H1 (cell line): Measurements from ENCODE around the gene CFAP61. TPM values are rescaled to one million over a fixed set of nuclear protein-coding genes. Genes with fewer than 3 reads are reported as not detected.

ENCODE experiments used
- CTCF ChIA-PET: fragments of 300-600 bp; sonication (Branson Sonifier 250); formaldehyde crosslinking; loops from one replicate; lab custom pipeline; 2021; ENCODE audit not compliant: partially characterized antibody; lab: Charles Lee
- POLR2A ChIA-PET: fragments of 300-600 bp; sonication (Branson Sonifier 250); formaldehyde crosslinking; loops from one replicate; lab custom pipeline; 2021; ENCODE audit warnings: inconsistent platforms; ENCODE audit not compliant: partially characterized antibody; lab: Charles Lee
- DNase-seq, 2 experiments: peaks; one replicate each; pipeline versions ENCODE4 v3.0.0 to v3.0.0-alpha.2; 2010 to 2022; ENCODE audit warnings: low spot score in 2 of 2, low read depth in 1 of 2, mixed read lengths in 1 of 2
- FAIRE-seq: peaks from 2 replicates; lab custom pipeline; 2011; peaks lifted over from hg19 to GRCh38; lab: Jason Lieb, UNC
- H2AFZ ChIP-seq: 2 replicates; pipeline ENCODE4 v1.8.1; 2012; ENCODE audit warnings: low read length, inconsistent platforms
- H2AK5ac ChIP-seq: 2 replicates; pipeline ENCODE4 v1.6.1; 2013; ENCODE audit warnings: low read depth, low read length
- H2BK120ac ChIP-seq: replicated peaks from 2 replicates; pipeline ENCODE3; 2013; ENCODE audit warnings: low read depth, low read length, inconsistent platforms
- H2BK12ac ChIP-seq: 2 replicates; pipeline ENCODE4 v1.6.1; 2013; ENCODE audit warnings: low read depth, low read length
- H2BK15ac ChIP-seq: 2 replicates; pipeline ENCODE4 v1.6.1; 2013; ENCODE audit warnings: low read length
- H2BK20ac ChIP-seq: 2 replicates; pipeline ENCODE4 v1.6.1; 2013; ENCODE audit warnings: low read length
- H2BK5ac ChIP-seq: 2 replicates; pipeline ENCODE4 v1.6.1; 2013; ENCODE audit warnings: low read depth, low read length
- H3K14ac ChIP-seq: 2 replicates; pipeline ENCODE4 v1.6.1; 2013; ENCODE audit warnings: inconsistent platforms; ENCODE audit not compliant: insufficient read length
- H3K18ac ChIP-seq: 2 replicates; pipeline ENCODE4 v1.6.1; 2013; ENCODE audit warnings: low read length; ENCODE audit errors: extremely low read depth
- H3K23ac ChIP-seq: 2 replicates; pipeline ENCODE4 v1.6.1; 2013; ENCODE audit warnings: inconsistent platforms; ENCODE audit not compliant: insufficient read length
- H3K23me2 ChIP-seq: 2 replicates; pipeline ENCODE4 v1.6.1; 2013; ENCODE audit warnings: low read depth, low read length
- H3K27ac ChIP-seq: 2 replicates; pipeline ENCODE4 v1.6.1; 2011; ENCODE audit warnings: low read depth, low read length, inconsistent platforms
- H3K27me3 ChIP-seq, 4 experiments: replicated peaks in 1 of 4; 1 replicate in 1 of 4; 2 replicates in 3 of 4; pipeline versions ENCODE4 v1.6.1 to v1.8.1; 2011 to 2013; ENCODE audit warnings: low read length in 3 of 4, mild to moderate bottlenecking in 3 of 4, inconsistent platforms in 2 of 4, mixed read lengths in 2 of 4, moderate library complexity in 1 of 4; ENCODE audit not compliant: control insufficient read depth in 3 of 4, insufficient read depth in 3 of 4; ENCODE audit errors: extremely low read depth in 1 of 4
- H3K36me3 ChIP-seq, 4 experiments: 2 replicates each; pipeline versions ENCODE4 v1.6.1 to v1.8.1; 2011 to 2013; ENCODE audit warnings: mild to moderate bottlenecking in 4 of 4, low read length in 3 of 4, moderate library complexity in 2 of 4, control low read depth in 1 of 4, inconsistent platforms in 1 of 4; ENCODE audit not compliant: insufficient read depth in 4 of 4, control insufficient read depth in 2 of 4
- H3K4ac ChIP-seq: replicated peaks from 2 replicates; pipeline ENCODE3; 2013; ENCODE audit warnings: low read length, low read depth, mixed read lengths, inconsistent platforms; ENCODE audit not compliant: insufficient read length
- H3K4me1 ChIP-seq, 4 experiments: replicated peaks in 1 of 4; 1 replicate in 1 of 4; 2 replicates in 3 of 4; pipeline versions ENCODE4 v1.6.1 to v1.8.1; 2011 to 2013; ENCODE audit warnings: low read length in 3 of 4, inconsistent platforms in 2 of 4, mixed read lengths in 1 of 4; ENCODE audit not compliant: insufficient read depth in 4 of 4, control insufficient read depth in 3 of 4
- H3K4me2 ChIP-seq, 2 experiments: 2 replicates each; pipeline versions ENCODE4 v1.6.1 to v1.8.1; 2011 to 2013; ENCODE audit warnings: low read depth in 2 of 2, low read length in 2 of 2, control low read depth in 1 of 2, inconsistent platforms in 1 of 2, mild to moderate bottlenecking in 1 of 2; ENCODE audit not compliant: insufficient read depth in 1 of 2
- H3K4me3 ChIP-seq, 4 experiments: fragments of 200-600, 300-600 bp in 1 of 4; sonication (generic), shearing (Covaris generic), sonication (Bioruptor Twin) in 1 of 4; 2 replicates each; pipeline versions ENCODE4 v1.5.1 to v1.8.1; 2011 to 2016; ENCODE audit warnings: low read length in 4 of 4, low read depth in 3 of 4, control low read depth in 2 of 4, inconsistent platforms in 2 of 4, mild to moderate bottlenecking in 2 of 4, mixed read lengths in 1 of 4, moderate library complexity in 1 of 4; ENCODE audit not compliant: insufficient read depth in 2 of 4; ENCODE audit errors: extremely low read depth in 1 of 4
- H3K56ac ChIP-seq: replicated peaks from 2 replicates; pipeline ENCODE3; 2013; ENCODE audit warnings: low read depth, mild to moderate bottlenecking, mixed read lengths, low read length, inconsistent platforms; ENCODE audit not compliant: insufficient read length
- H3K79me1 ChIP-seq: 2 replicates; pipeline ENCODE4 v1.6.1; 2013; ENCODE audit warnings: low read depth, low read length, control low read depth
- H3K79me2 ChIP-seq, 2 experiments: 2 replicates each; pipeline versions ENCODE4 v1.6.1 to v1.8.1; 2012 to 2013; ENCODE audit warnings: low read length in 2 of 2, mild to moderate bottlenecking in 2 of 2, inconsistent platforms in 1 of 2; ENCODE audit not compliant: insufficient read depth in 2 of 2, control insufficient read depth in 1 of 2
- H3K9ac ChIP-seq, 4 experiments: replicated peaks in 1 of 4; 1 replicate in 1 of 4; 2 replicates in 3 of 4; pipeline versions ENCODE4 v1.6.1 to v1.8.1; 2011 to 2013; ENCODE audit warnings: low read depth in 3 of 4, low read length in 3 of 4, control low read depth in 2 of 4, mild to moderate bottlenecking in 2 of 4, moderate library complexity in 2 of 4, inconsistent platforms in 1 of 4; ENCODE audit errors: extremely low read depth in 1 of 4
- H3K9me3 ChIP-seq, 2 experiments: 2 replicates each; pipeline versions ENCODE4 v1.6.1 to v1.8.1; 2012 to 2013; ENCODE audit warnings: mild to moderate bottlenecking in 2 of 2, moderate library complexity in 2 of 2, control low read depth in 1 of 2, inconsistent platforms in 1 of 2, low read depth in 1 of 2, low read length in 1 of 2, mixed read lengths in 1 of 2; ENCODE audit not compliant: insufficient read depth in 2 of 2
- H4K20me1 ChIP-seq, 2 experiments: replicated peaks in 1 of 2; 2 replicates each; pipeline versions ENCODE3 to v1.8.1; 2011 to 2013; ENCODE audit warnings: inconsistent platforms in 2 of 2, low read length in 2 of 2, mild to moderate bottlenecking in 1 of 2; ENCODE audit not compliant: insufficient read depth in 2 of 2, control insufficient read depth in 1 of 2
- H4K5ac ChIP-seq: 2 replicates; pipeline ENCODE4 v1.6.1; 2013; ENCODE audit warnings: low read length, low read depth, mixed read lengths, inconsistent platforms; ENCODE audit not compliant: insufficient read length
- H4K8ac ChIP-seq: 2 replicates; pipeline ENCODE4 v1.8.0; 2013; ENCODE audit warnings: mild to moderate bottlenecking, moderate library complexity, low read length, inconsistent platforms; ENCODE audit not compliant: insufficient read depth; ENCODE audit errors: extremely low read depth
- H4K91ac ChIP-seq: replicated peaks from 2 replicates; pipeline ENCODE3; 2013; ENCODE audit warnings: low read length, mixed read lengths, inconsistent platforms; ENCODE audit not compliant: insufficient read length
- CBX5 ChIP-seq: fragments of 300-800, 300-1000 bp; sonication (generic); IDR thresholded peaks from 2 replicates; pipeline ENCODE4 v1.7.1; 2016; ENCODE audit warnings: antibody characterized with exemption, low read length, low read depth
- FOSL1 ChIP-seq: IDR thresholded peaks from 2 replicates; pipeline ENCODE4 v1.6.1; 2011; ENCODE audit warnings: mild to moderate bottlenecking, low read depth, low read length, moderate library complexity; ENCODE audit not compliant: insufficient read depth
- SUZ12 ChIP-seq: fragments of 200-600 bp; sonication (generic); IDR thresholded peaks from 2 replicates; pipeline ENCODE4 v1.6.1; 2012; ENCODE audit warnings: mild to moderate bottlenecking, inconsistent platforms, low read length, moderate library complexity, mixed read lengths
- WGBS, 2 experiments: shearing (Covaris generic) in 1 of 2; methylation state at CpG; one replicate each; pipeline versions ENCODE4 v1.1.6 to v1.1.7; 2013 to 2015; ENCODE audit warnings: low lambda C conversion rate in 2 of 2, mixed read lengths in 2 of 2, inconsistent platforms in 1 of 2, low coverage in 1 of 2, missing lambda C conversion rate in 1 of 2; ENCODE audit not compliant: insufficient replicate concordance in 2 of 2, insufficient coverage in 1 of 2, insufficient read length in 1 of 2; ENCODE audit errors: extremely low coverage in 1 of 2, missing lambda C conversion rate in 1 of 2; 5-methylcytosine and 5-hydroxymethylcytosine counted together
- polyA plus RNA-seq, 7 experiments: library from polyadenylated mRNA; depleted of rRNA in 3 of 7; stranded (reverse) in 5 of 7; unstranded in 2 of 7; fragments of >200 nt in 5 of 7; fragments of 200-250 nt in 2 of 7; gene quantifications; 1 replicate in 5 of 7; 2 replicates in 1 of 7; 4 replicates in 1 of 7; pipeline versions ENCODE4 v1.2.1 to v1.2.3, GENCODE V29; 2011 to 2013; ENCODE audit warnings: missing spikeins in 2 of 7, mixed read lengths in 2 of 7
- total RNA-seq: library from RNA; stranded (reverse); fragmentation: NEBNext Ultra II Directional; extraction: Animal tissue kit (Norgen Biotek cat#: 25700); gene quantifications from 2 replicates; pipeline ENCODE4 v1.2.1, GENCODE V29; 2021

CFAP61 gene
- total and polyA plus RNA-seq, 2 of the 8 experiments (the other 6 are each of a cell fraction or from before 2014, with no cell fraction given) = 0.29 to 0.61 TPM

- DNase-seq (no peak), FAIRE-seq (no peak)
- Histone ChIP-seq H3K79me2 (no peaks in the 10 kb centered on the region), H3K36me3 (no peaks in the 10 kb centered on the region), H2AFZ (no peak overlapping the region), H3K23ac (no peak overlapping the region), H2BK12ac (no peak overlapping the region), H4K8ac (no peak overlapping the region), H4K20me1 (no peaks in the 10 kb centered on the region), H3K4me3 (no peak overlapping the region), H2AK5ac (no peak overlapping the region), H3K27ac (no peak overlapping the region), H3K4ac (no peak overlapping the region), H3K4me2 (no peak overlapping the region), H2BK5ac (no peak overlapping the region), H2BK120ac (no peak overlapping the region), H3K14ac (no peak overlapping the region), H3K4me1 (no peaks in the 10 kb centered on the region), H3K9ac (no peak overlapping the region), H3K79me1 (no peaks in the 10 kb centered on the region), H2BK15ac (no peak overlapping the region), H4K5ac (no peak overlapping the region), H2BK20ac (no peak overlapping the region), H3K18ac (no peak overlapping the region), H3K23me2 (no peaks in the 10 kb centered on the region; the same call in 1 of the 2 replicates), H3K56ac (no peak overlapping the region), H3K9me3 (no peaks in the 10 kb centered on the region), H3K27me3 (no peaks in the 10 kb centered on the region), H4K91ac (no peak overlapping the region)
- WGBS, 2 experiments = 90% methylated on average over 1 of the region's 1 CpG; no CpG with 5 or more reads in 1 of the 2 experiments
- CTCF ChIA-PET = interaction anchor here (1.1 to 1.2 kb wide), 2 partner anchors 13 to 166 kb away, joined by 3 read pairs; no protein-coding TSS in a partner anchor
- POLR2A ChIA-PET = no interaction called here
- TF ChIP-seq SUZ12 (no peak), CBX5 (no peak), FOSL1 (no peak)
Observed at GRCh38 chr20:20321134-20321533, 268.8 kb downstream of the CFAP61 start.
